ENCODE data around the gene MAN1A2.

- no peak for TF ChIP-seq CTCF (IDR thresholded peaks at IDR 0.05)
- no peak for TF ChIP-seq POLR2AphosphoS5 (IDR thresholded peaks at IDR 0.05)
- TF ChIP-seq POLR2A (IDR thresholded peaks at IDR 0.05): no peak
Observed at GRCh38 chr1:117569856-117570255, 202.6 kb downstream of the MAN1A2 start.

All from prostate gland (tissue), 2 donors.